IPS DF 4.7 (cell line): ENCODE measurements around the gene MSANTD3.
"Not testable (repeated sequence)": the region's sequence is repeated elsewhere in the genome, so short reads cannot be mapped to it uniquely, and the experiment has no call there.

Experiments
- DNase-seq: peaks from one replicate; pipeline ENCODE4 v3.0.0-alpha.2; 2013; ENCODE audit warnings: low spot score; ENCODE audit errors: extremely low read depth

MSANTD3 gene

GRCh38 chr9:100428871-100429654, 2.1 kb downstream of the MSANTD3 start:
- no peak for DNase-seq

- DNase-seq: no peak
Observed at GRCh38 chr9:100430286-100430940, 3.5 kb downstream of the MSANTD3 start.

GRCh38 chr9:100431886-100432285, 4.9 kb downstream of the MSANTD3 start:
- no peak for DNase-seq

- DNase-seq: no peak
Observed at GRCh38 chr9:100432736-100433135, 5.8 kb downstream of the MSANTD3 start.

- DNase-seq: no peak
Observed at GRCh38 chr9:100436571-100436970, 9.6 kb downstream of the MSANTD3 start.

GRCh38 chr9:100437860-100438805, 11.2 kb downstream of the MSANTD3 start:
- DNase-seq: peak; percentile 49

GRCh38 chr9:100440071-100440470, 13.1 kb downstream of the MSANTD3 start:
- no peak for DNase-seq

- not testable (repeated sequence) for DNase-seq
Observed at GRCh38 chr9:100440487-100440886, 13.5 kb downstream of the MSANTD3 start.

GRCh38 chr9:100441911-100442361, 15.0 kb downstream of the MSANTD3 start:
- DNase-seq: no peak

- DNase-seq: no peak
Observed at GRCh38 chr9:100443781-100444768, 17.1 kb downstream of the MSANTD3 start.

GRCh38 chr9:100445161-100445902, 18.4 kb downstream of the MSANTD3 start:
- DNase-seq: no peak

GRCh38 chr9:100445903-100446549, 19.1 kb downstream of the MSANTD3 start:
- no peak for DNase-seq

- DNase-seq: no peak
Observed at GRCh38 chr9:100447041-100447440, 20.1 kb downstream of the MSANTD3 start.

GRCh38 chr9:100448266-100448665, 21.3 kb downstream of the MSANTD3 start:
- DNase-seq: no peak

- DNase-seq: no peak
Observed at GRCh38 chr9:100449420-100449819, 22.5 kb downstream of the MSANTD3 start.

- DNase-seq: no peak
Observed at GRCh38 chr9:100452894-100453293, 26.0 kb downstream of the MSANTD3 start.

GRCh38 chr9:100455470-100455869, 28.5 kb downstream of the MSANTD3 start:
- no peak for DNase-seq

- no peak for DNase-seq
Observed at GRCh38 chr9:100457517-100457916, 30.6 kb downstream of the MSANTD3 start.

- no peak for DNase-seq
Observed at GRCh38 chr9:100459963-100460362, 33.0 kb downstream of the MSANTD3 start.
